ENCODE data around the gene FAM171A1.

- TF ChIP-seq CTCF (IDR thresholded peaks at IDR 0.05) (no peak), TCF7L2 (IDR thresholded peaks at IDR 0.05; ENCODE audit: low read depth, low read length) (no peak), POLR2AphosphoS5 (IDR thresholded peaks at IDR 0.05; ENCODE audit: low read depth, low read length) (no peak), REST (IDR thresholded peaks at IDR 0.05; ENCODE audit: insufficient read depth in 1 of 2, low read depth in 2 of 2, low read length in 1 of 2) (no peak), SIN3A (IDR thresholded peaks at IDR 0.05; ENCODE audit: borderline replicate concordance, insufficient read depth, low read depth, low read length) (no peak)
Observed at GRCh38 chr10:15223174-15223573, 147.9 kb downstream of the FAM171A1 start.
